Measurements from ENCODE around the gene HAUS2.

DNA sequence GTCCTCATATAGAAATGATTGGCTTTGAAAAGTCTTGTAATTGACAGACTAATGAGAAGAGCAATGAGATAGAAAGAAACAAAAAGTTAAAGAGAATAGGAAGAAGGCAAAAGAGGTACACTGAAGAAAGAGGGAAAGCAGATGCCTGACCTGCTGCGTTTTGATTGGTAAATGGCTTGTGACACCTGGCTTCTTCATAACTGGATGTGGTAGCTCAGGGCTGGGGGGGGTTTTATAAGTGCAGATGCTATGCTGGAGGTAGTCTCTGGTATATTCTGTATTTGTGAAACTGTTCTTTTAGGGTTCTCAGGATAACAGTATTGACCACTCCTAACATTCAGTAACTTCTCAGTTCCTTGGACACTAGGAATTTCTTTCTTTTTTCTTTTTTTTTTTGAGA is 28.1 kb downstream of the HAUS2 start:
- no peak for TF ChIP-seq POLR2AphosphoS5 (IDR thresholded peaks at IDR 0.05; ENCODE audit: low read depth, low read length)
- TF ChIP-seq, protein P1, sequence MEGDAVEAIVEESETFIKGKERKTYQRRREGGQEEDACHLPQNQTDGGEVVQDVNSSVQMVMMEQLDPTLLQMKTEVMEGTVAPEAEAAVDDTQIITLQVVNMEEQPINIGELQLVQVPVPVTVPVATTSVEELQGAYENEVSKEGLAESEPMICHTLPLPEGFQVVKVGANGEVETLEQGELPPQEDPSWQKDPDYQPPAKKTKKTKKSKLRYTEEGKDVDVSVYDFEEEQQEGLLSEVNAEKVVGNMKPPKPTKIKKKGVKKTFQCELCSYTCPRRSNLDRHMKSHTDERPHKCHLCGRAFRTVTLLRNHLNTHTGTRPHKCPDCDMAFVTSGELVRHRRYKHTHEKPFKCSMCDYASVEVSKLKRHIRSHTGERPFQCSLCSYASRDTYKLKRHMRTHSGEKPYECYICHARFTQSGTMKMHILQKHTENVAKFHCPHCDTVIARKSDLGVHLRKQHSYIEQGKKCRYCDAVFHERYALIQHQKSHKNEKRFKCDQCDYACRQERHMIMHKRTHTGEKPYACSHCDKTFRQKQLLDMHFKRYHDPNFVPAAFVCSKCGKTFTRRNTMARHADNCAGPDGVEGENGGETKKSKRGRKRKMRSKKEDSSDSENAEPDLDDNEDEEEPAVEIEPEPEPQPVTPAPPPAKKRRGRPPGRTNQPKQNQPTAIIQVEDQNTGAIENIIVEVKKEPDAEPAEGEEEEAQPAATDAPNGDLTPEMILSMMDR (IDR thresholded peaks at IDR 0.05): no peak

All from Panc1 (cell line).